Embryonic facial prominence (tissue), 1 donor: ENCODE data around the gene HEATR3.

Experiments used
- DNase-seq: peaks from one replicate; pipeline ENCODE4 v3.0.0-alpha.2; 2016; ENCODE audit errors: extremely low spot score

Gene HEATR3, protein sequence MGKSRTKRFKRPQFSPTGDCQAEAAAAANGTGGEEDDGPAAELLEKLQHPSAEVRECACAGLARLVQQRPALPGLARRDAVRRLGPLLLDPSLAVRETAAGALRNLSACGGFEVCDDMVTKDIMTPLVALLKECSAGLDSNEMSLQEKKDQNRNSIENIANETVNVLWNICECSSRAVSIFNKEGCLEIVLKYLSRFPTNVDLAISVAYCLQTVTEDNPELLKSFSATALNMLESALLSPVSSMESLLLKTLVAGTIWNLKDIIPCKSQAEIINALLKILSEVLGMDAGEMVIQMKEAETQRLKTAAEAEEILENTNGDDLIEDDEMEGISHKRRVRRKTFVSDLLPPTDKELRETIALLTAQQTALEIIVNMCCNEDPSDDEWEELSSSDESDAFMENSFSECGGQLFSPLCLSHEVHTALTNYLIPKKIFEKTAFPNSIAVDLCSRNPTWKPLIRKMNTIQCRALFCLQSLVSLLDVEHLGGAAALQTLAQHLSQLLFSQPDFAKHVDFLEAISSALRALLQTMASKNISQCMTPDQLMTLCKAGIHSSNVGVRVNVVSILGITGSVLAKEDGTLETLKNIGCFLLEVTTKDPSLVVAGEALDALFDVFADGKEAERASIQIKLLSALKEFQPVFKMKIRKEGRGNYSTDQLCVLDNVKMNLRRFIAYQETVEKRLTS

DNA sequence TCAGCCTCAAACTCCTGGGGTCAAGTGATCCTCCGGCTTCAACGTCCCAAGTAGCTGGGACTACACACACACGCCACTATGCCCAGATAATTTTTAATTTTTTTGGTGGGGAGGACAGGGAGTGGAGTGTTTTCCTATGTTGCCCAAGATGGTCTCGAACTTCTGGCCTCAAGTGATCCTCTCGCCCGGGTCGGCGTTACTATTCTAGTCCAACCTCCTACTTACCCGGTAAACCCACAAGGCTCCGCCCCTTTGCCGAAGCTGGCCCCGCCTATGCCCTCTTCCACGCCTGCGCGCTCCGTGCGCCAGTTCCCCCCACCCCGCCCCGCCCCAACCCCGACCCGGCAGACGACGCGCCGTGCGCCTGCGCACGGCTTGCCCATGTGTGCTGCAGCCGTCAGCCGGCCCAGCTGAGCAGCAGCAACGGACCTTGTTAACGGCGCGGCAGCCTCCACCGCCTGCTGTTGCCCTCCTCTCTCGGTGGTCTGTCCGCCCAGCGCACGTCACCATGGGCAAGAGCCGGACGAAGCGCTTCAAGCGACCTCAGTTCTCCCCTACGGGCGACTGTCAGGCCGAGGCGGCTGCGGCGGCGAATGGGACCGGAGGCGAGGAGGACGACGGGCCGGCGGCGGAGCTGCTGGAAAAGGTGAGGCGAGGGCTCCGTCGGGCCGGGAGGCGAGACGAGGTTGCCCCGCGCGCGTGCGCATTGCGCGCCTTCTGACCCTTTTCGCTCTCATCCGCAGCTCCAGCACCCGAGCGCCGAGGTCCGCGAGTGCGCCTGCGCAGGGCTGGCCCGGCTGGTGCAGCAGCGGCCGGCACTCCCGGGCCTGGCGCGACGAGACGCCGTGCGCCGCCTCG is at the start of gene HEATR3:
Gene HEATR3, plus strand, starts transcription at position 347 of the 858 bp plus-strand sequence. Its CDS starts 162 bp downstream, at position 509.
- DNase-seq, result peak; percentile 82

DNA sequence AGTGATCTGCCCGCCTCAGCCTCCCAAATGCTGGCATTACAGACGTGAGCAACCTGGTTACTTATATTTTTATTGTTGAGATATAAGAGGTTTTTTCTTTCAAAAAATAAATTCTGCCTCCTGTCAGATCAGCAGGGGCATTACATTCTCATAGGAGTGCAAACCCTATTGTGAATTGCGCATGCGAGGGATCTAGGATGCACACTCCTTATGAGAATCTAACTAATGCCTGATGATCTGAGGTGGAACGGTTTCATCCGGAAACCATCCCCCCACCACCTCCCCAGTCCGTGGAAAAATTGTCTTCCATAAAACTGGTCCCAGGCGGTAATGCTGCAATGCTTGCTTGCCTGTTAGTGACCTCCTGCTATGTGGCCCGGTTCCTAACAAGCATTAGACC is 48.2 kb upstream of the HEATR3 start:
- no peak for DNase-seq

DNA sequence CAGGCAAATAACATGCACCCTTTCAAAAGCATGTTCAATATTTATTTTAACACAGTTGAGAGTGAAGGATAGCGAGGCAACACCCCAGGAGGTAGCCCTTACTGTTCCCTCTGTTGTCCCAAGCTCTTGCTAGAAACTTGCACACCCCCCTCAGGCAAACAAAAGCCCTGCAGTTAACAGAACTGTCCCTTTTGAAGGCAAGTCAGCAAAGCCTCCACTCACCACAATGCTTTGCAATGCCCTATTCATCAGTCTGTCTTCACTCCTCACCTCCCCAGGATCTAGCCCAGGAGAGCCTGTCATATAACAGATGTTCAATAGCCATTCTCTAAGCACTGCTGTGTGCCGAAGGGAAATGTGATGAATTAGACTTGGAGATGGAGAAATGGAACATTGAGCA is 44.2 kb upstream of the HEATR3 start:
- no peak for DNase-seq

DNA sequence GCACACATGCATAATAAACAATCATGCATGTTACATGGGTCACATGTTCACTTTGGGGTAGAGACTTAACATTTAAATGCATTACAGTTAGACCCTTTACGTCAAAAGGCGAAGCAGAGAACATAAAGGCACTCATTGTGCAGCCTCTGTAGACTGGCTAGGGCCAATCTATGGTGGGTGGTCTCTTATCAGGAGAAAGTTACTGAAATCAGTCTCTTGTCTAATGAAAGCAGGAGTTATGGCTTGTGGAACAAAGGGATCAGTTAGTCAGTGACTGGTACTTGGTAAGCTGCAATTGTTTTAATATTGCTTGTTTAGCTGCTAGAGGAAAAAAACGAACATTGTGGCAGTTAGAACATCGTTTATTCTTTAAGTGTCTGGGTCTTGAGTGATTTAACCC is 42.1 kb upstream of the HEATR3 start:
- DNase-seq, result no peak

DNA sequence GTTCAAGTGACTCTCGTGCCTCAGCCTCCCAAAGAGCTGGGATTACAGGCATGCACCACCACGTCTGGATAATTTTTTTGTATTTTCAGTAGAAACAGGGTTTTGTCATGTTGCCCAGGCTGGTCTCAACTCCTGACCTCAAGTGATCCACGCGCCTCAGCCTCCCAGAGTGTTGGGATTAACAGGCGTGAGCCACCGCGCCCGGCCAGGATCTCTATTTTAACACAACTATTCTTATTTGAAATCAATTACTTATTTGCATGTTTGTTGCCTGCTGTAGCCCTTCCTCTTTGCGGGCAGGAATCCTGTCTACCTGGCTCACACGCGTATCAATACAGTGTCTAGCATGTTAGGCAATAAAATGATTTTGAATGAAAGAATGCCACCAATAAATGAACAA is 41.6 kb upstream of the HEATR3 start:
- DNase-seq, result no peak

DNA sequence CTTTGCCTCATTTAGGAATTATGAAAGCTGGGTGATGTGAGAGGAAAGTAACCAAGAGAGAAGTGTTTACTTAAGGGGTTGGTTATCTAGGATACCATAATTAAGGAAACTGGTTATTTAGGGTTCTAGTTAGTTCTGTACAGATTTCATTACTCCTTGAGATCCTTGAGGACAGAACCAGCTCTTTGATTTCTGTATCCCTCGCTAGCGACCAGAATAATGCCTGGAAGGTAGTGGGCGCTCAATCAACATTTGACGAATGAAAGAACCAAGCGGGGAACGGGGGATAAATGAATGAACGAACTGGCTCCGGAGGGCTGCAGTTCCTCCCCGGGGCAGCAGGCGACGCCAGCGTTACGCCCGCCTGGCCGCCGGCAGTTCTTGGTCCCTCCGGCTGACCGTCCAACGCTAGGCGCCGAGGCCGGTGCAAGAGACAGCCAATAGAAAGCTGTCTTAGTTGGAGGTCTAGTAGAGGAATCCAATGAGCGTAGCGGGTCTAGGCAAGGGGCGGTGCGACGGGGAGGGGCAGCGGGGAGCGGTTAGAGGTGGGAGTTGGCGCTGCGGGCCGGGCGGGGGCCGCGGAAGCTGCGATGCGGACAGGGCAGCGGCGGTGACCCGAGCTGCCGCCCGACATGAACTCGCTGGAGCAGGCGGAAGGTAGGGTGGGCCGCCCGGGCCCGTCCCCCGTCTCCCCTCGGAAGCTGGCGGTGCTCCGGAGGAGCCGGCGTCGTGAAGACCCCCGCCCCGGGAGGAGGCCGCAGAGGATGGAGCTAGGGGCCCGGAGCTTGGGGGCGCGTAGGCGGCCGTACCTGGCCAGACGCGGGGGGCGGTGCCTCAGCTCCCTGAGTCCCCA is 40.9 kb upstream of the HEATR3 start, which contains the start of gene CNEP1R1:
Gene CNEP1R1, plus strand, starts transcription at position 542 of the 853 bp plus-strand sequence. Its CDS starts 91 bp downstream, at position 633.
- DNase-seq, result peak; percentile 92

DNA sequence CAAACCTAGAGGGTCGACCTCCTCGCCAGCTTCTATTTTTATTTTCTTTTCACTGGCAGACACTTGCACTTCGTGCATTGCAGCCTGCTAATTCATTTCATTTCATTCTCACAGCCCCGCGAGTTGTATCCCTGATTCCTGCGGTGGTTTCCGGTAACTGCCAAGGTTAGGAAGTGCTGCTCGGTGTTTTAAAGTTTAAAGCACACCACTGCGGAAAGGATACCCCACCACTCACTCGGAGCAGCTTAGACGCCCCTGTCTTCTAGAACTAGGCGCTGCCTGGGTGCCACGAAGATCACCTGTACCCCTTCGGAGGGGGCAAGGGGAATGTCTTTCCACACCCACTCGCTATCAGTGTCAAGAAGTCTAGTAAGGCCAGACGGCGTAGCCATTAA is 40.2 kb upstream of the HEATR3 start:
- DNase-seq, result no peak

DNA sequence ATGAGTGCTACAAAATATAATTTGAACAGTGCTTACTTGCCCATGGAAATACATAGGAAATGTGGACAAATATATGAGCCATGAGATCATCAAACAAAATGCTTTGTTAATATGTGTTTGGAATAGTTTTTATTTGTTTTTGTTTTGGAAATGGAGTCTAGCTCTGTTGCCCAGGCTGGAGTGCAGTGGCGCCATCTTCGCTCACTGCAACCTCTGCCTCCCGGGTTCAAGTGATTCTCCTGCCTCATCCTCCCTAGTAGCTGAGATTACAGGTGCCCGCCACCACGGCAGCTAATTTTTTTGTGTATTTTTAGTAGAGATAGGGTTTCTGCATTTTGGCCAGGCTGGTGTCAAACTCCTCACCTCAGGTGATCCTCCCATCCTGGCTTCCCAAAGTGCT is 37.9 kb upstream of the HEATR3 start:
- DNase-seq, result no peak

GRCh38 chr16:50035468-50035992 is 30.2 kb upstream of the HEATR3 start:
- no peak for DNase-seq

DNA sequence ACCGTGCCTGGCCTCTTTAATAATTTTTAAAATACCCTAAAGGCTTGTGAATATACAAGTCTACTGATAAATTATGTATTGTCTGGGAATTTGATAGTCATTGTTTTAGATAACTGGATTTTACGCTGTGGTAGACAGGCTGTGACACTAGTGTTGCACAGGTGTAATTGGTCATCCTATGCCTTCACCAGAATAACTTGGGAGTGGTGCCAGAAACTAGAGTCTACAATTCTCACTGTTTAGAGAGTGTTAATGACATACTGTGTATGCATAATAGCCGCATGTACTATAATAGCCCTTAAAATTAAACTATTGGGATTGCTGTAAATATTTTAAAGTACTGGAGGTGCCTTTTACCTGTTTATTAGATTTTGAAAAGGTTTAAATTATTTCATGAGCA is 29.3 kb upstream of the HEATR3 start:
- no peak for DNase-seq

GRCh38 chr16:50037662-50038220 is 28.0 kb upstream of the HEATR3 start:
- no peak for DNase-seq

DNA sequence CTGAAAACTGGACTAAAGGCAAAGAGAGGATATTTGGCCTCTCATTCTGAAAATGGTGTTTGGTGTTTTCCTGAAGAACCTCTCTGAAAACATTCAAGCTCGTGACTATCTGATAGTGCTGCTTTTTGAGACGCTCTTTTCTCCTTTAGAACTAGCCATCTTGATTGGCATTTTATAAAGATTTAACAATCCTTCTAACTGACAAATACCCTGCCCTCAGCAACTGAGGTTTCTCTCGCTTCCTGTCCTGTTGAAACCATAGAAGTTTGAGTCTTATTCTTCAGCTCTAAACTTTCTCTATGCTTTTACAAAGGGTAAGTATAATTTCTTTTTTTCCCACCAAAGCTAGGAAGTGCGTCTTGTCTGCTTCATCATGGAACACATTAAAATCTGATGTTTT is 27.5 kb upstream of the HEATR3 start:
- no peak for DNase-seq

GRCh38 chr16:50038756-50039529 is 26.8 kb upstream of the HEATR3 start:
- no peak for DNase-seq

DNA sequence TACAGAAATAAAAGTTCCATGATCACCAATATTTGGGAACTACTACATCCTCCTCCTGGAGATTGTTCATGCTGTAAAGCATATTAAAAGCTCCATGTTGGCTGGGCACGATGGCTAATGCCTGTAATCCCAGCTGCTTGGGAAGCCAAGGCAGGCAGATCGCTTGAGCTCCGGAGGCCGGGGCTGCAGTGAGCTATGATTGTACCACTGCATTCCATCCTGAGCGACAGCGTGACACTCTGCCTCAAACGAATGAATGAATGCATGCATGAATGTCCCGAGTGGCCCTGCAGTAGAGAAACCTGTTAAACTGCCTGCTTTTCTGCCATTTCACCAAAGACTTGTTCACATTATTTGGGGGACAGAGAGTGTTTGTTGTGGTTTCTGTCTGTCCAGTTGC is 25.8 kb upstream of the HEATR3 start:
- no peak for DNase-seq

DNA sequence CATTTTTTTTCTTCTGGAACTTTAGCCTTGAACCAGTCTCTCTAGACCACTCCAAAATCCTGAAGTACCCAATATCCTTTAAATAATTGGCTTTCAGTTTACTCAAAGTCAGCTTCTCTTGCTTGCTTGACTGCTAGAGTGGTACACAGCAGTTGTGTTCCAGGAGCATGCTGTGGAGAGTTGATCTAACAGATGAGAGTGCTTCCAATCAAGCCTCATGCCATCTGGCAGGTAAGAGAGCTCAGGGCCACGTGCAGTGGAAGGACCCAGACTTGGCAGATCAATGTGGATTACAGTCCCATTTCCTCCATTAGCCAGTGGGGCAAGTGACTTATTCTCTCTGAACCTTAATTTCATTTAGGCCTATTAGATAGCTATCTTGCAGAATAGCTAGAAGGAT is 25.1 kb upstream of the HEATR3 start:
- no peak for DNase-seq

DNA sequence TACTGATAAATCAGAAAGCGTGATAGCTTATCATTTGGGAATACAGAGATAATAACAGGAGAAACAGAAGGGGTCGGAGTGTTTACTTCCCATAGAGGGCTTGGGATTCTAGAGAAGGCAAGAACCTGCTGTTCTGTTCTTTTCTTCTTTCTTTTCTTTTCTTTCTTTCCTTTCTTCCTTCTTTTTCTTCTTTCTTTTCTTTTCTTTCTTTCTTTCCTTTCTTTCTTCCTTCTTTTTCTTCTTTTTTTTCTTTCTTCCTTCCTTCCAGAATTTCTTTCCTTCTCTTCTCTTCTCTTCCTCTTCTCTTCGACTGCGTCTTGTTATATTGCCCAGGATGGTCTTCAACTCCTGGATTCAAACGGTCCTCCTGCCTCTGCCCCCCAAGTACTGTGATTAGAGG is 22.4 kb upstream of the HEATR3 start:
- no peak for DNase-seq

DNA sequence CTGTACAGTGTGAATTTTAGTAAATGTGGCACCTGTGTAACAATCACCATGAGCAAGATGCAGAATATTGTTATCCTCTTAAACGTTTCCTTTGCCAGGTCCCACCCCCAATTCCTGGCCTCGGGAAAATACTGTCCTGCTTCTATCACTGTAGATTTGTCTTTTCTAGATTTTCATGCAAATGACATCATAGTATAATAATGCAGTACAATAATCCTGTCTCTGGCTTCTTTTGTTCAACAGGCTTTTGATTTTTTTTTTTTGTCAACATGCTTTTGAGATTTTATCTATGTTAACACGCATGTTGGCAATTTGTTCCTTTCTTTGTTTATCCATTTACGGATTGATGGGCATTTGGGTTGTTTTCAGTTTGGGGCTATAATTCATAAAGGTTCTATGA is 20.4 kb upstream of the HEATR3 start:
- DNase-seq, result no peak

GRCh38 chr16:50046853-50047252 is 18.9 kb upstream of the HEATR3 start:
- DNase-seq, result no peak

DNA sequence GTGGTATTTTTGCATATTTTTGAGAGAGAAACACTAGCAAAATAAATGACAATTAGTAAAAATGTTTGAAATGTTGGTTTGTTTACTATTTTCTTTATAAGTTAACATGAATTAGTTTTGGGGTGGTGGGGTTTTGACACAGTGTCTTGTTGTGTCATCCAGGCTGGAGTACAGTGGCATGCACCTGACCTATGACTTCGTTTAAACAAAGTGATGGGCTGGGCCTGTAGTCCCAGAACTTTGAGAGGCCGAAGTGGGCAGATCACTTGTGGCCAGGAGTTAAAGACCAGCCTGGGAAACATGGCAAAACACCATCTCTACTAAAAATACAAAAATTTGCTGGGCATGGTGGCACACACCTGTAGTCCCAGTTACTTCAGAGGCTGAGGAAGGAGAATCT is 17.9 kb upstream of the HEATR3 start:
- no peak for DNase-seq

DNA sequence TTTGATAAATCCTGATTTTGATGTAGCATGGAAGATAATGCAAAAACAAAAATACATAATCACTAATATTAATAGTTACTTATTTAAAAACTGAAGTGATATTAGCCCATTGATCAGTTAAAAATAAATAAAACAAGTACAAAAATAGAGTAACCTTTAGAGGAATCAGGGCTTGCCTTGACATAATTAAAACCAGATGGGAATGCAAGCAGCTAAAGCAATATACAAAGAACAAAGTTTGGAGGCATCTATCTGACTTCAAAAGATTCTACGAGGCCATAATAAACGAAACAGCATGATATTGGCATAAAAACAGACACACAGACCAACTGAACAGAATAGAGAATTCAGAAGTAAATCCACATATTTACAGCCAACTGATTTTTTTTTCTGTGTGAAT is 15.0 kb upstream of the HEATR3 start:
- no peak for DNase-seq
